GM23338 (cell line): ENCODE results near the gene REC8. TPM values are rescaled to one million over a fixed set of nuclear protein-coding genes. Genes with fewer than 3 reads are reported as not detected.

Source experiments
- ATAC-seq: fragments of 200-7000 bp; cut with Tn5 transposase; 3 replicates; pipeline ENCODE4 v1.9.1; 2020
- DNase-seq: peaks from one replicate; pipeline ENCODE4 v3.0.0-alpha.2; 2015; ENCODE audit warnings: low spot score
- H2AFZ ChIP-seq: fragments of 200-600 bp; sonication (generic); 2 replicates; pipeline ENCODE4 v1.8.0; 2016; ENCODE audit warnings: antibody characterized with exemption, mild to moderate bottlenecking, moderate library complexity
- H3F3A ChIP-seq: fragments of 200-600 bp; sonication (generic); replicated peaks from 2 replicates; pipeline ENCODE4 v1.8.0; 2017; ENCODE audit warnings: antibody characterized with exemption, mixed run types, low read depth
- H3K27ac ChIP-seq: fragments of 200-600 bp; sonication (generic); 2 replicates; pipeline ENCODE4 v1.6.1; 2016; ENCODE audit warnings: low read depth
- H3K27me3 ChIP-seq: fragments of 200-600 bp; sonication (generic); 2 replicates; pipeline ENCODE4 v1.8.0; 2016; ENCODE audit warnings: mild to moderate bottlenecking, mixed run types, moderate library complexity; ENCODE audit not compliant: insufficient read depth
- H3K36me3 ChIP-seq: fragments of 200-600 bp; sonication (generic); 2 replicates; pipeline ENCODE4 v1.8.0; 2016; ENCODE audit warnings: mild to moderate bottlenecking; ENCODE audit not compliant: insufficient read depth
- H3K4me1 ChIP-seq: fragments of 200-600 bp; sonication (generic); 2 replicates; pipeline ENCODE4 v1.8.0; 2016; ENCODE audit warnings: mild to moderate bottlenecking, moderate library complexity; ENCODE audit not compliant: insufficient read depth
- H3K4me2 ChIP-seq: fragments of 200-600 bp; sonication (generic); 2 replicates; pipeline ENCODE4 v1.7.1; 2017; ENCODE audit warnings: mixed run types
- H3K4me3 ChIP-seq: fragments of 200-600 bp; sonication (generic); 2 replicates; pipeline ENCODE4 v1.6.1; 2016; ENCODE audit warnings: mixed run types
- H3K79me2 ChIP-seq: fragments of 200-600 bp; sonication (generic); replicated peaks from 2 replicates; pipeline ENCODE4 v1.8.0; 2017; ENCODE audit warnings: mild to moderate bottlenecking; ENCODE audit not compliant: insufficient read depth
- H3K9me2 ChIP-seq: fragments of 200-600 bp; sonication (generic); 2 replicates; pipeline ENCODE4 v1.8.0; 2017; ENCODE audit not compliant: insufficient read depth
- H4K20me1 ChIP-seq: fragments of 200-600 bp; sonication (generic); replicated peaks from 2 replicates; pipeline ENCODE4 v1.8.0; 2017; ENCODE audit warnings: mild to moderate bottlenecking; ENCODE audit not compliant: insufficient read depth
- H3K27ac Mint-ChIP-seq: 2 replicates; pipeline ENCODE4 v1.8.0; 2020; ENCODE audit warnings: inconsistent platforms, mild to moderate bottlenecking, moderate library complexity, mixed read lengths
- H3K27me3 Mint-ChIP-seq: 3 replicates; pipeline ENCODE4 v1.8.0; 2022; ENCODE audit warnings: low read depth, mild to moderate bottlenecking, moderate library complexity, mixed read lengths, inconsistent platforms; ENCODE audit not compliant: insufficient read depth, poor library complexity
- H3K36me3 Mint-ChIP-seq: 3 replicates; pipeline ENCODE4 v1.8.0; 2021; ENCODE audit warnings: low read depth, mild to moderate bottlenecking, inconsistent platforms, moderate library complexity, mixed read lengths
- H3K4me1 Mint-ChIP-seq: 3 replicates; pipeline ENCODE4 v1.8.0; 2020; ENCODE audit warnings: mild to moderate bottlenecking, inconsistent platforms, mixed read lengths
- H3K4me3 Mint-ChIP-seq: 3 replicates; pipeline ENCODE4 v1.8.0; 2021; ENCODE audit warnings: moderate library complexity, mild to moderate bottlenecking, inconsistent platforms, mixed read lengths
- H3K9me3 Mint-ChIP-seq: 3 replicates; pipeline ENCODE4 v1.8.0; 2020; ENCODE audit warnings: moderate library complexity, mild to moderate bottlenecking, inconsistent platforms, mixed read lengths
- CREB1 ChIP-seq: fragments of 250-450 bp; sonication (Bioruptor Pico); IDR thresholded peaks from 2 replicates; pipeline ENCODE4 v1.5.0; 2020; ENCODE audit warnings: low read depth, mild to moderate bottlenecking, moderate library complexity
- CTCF ChIP-seq, 2 experiments: fragments of 200-600 bp in 1 of 2; sonication (generic) in 1 of 2; conservative IDR thresholded peaks; 2 replicates each; pipeline versions ENCODE4 v1.5.1 to v1.6.1; 2016 to 2017; ENCODE audit warnings: antibody characterized with exemption in 2 of 2, low read depth in 2 of 2, mild to moderate bottlenecking in 2 of 2, moderate library complexity in 1 of 2
- EZH2 ChIP-seq: fragments of 200-600 bp; sonication (generic); IDR thresholded peaks from one replicate; pipeline ENCODE4 v1.8.0; 2017; ENCODE audit warnings: antibody characterized with exemption, mild to moderate bottlenecking, low read depth; ENCODE audit not compliant: unreplicated experiment
- EZH2phosphoT487 ChIP-seq: fragments of 200-600 bp; sonication (generic); IDR thresholded peaks from one replicate; pipeline ENCODE4 v1.8.1; 2018; ENCODE audit warnings: antibody characterized with exemption; ENCODE audit not compliant: unreplicated experiment
- JUNB ChIP-seq: IDR thresholded peaks from one replicate; pipeline ENCODE4 v1.6.1; 2016; ENCODE audit warnings: antibody characterized with exemption; ENCODE audit not compliant: unreplicated experiment
- POLR2AphosphoS5 ChIP-seq: IDR thresholded peaks from 2 replicates; pipeline ENCODE4 v1.6.1; 2016; ENCODE audit warnings: antibody characterized with exemption, low read depth
- REST ChIP-seq: IDR thresholded peaks from one replicate; pipeline ENCODE4 v1.6.1; 2018; ENCODE audit warnings: antibody characterized with exemption; ENCODE audit not compliant: unreplicated experiment
- ZNF114 ChIP-seq: fragments of 250-450 bp; sonication (Bioruptor Pico); IDR thresholded peaks from 2 replicates; pipeline ENCODE4 v1.5.0; 2020; ENCODE audit warnings: mild to moderate bottlenecking, moderate library complexity
- ZNF331 ChIP-seq: fragments of 250-450 bp; sonication (Bioruptor Pico); IDR thresholded peaks from 2 replicates; pipeline ENCODE4 v1.5.0; 2020; ENCODE audit warnings: low read depth, mild to moderate bottlenecking, moderate library complexity
- polyA plus RNA-seq: library from polyadenylated mRNA; unstranded; fragments of >200 nt; fragmentation: Nextera tagmentation; extraction: Ambion mirVana; gene quantifications from 2 replicates; pipeline ENCODE4 v1.2.1, GENCODE V29; 2016
- total RNA-seq: library from RNA; depleted of rRNA; stranded (reverse); fragments of >200 nt; shearing (Covaris generic); gene quantifications from 2 replicates; pipeline ENCODE4 v1.2.3, GENCODE V29; 2014
- TF ChIP-seq, protein P1 (sequence below): IDR thresholded peaks from 2 replicates; pipeline ENCODE4 v1.6.1; 2016; ENCODE audit warnings: antibody characterized with exemption
- TF ChIP-seq, protein P2 (sequence below): fragments of 250-450 bp; sonication (Bioruptor Pico); IDR thresholded peaks from 2 replicates; pipeline ENCODE4 v1.5.0; 2020; ENCODE audit warnings: mild to moderate bottlenecking, moderate library complexity

The REC8 gene
- total and polyA plus RNA-seq, 2 experiments from 2014 or later: 25.7 to 36.8 TPM

DNA sequence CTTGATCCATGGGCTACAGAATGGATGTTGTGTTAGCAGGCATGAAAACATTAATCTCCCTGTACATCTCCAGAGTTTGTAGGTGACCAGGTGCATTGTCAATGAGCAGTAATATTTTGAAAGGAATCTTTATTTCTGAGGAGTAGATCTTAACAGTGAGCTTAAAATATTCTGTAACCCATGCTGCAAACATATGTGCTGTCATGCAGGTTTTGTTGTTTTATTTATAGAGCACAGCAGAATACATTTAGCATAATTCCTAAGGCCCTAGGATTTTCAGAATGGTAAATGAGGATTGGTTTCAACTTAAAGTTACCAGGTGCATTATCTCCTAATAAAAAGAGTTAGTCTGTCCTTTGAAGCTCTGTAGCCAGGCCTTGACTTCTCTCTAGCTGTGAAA, 44.9 kb upstream of the REC8 start:
- Mint-ChIP-seq H3K27ac (no peak overlapping the region), H3K36me3 (peaks cover 16% of the 10 kb centered on the region), H3K9me3 (no peaks in the 10 kb centered on the region), H3K4me1 (peaks cover 4% of the 10 kb centered on the region), H3K4me3 (no peak overlapping the region), H3K27me3 (peaks cover 5% of the 10 kb centered on the region)
- TF ChIP-seq ZNF331 (CRISPR knock-in tag) (no peak), JUNB (no peak), EZH2 (no peak), POLR2AphosphoS5 (no peak), CTCF (conservative IDR thresholded peaks at IDR 0.05; ENCODE audit: low read depth in 2 of 2) (no peak), REST (no peak), CREB1 (CRISPR knock-in tag) (no peak), ZNF114 (CRISPR knock-in tag) (no peak), EZH2phosphoT487 (no peak)
- TF ChIP-seq, protein P1, sequence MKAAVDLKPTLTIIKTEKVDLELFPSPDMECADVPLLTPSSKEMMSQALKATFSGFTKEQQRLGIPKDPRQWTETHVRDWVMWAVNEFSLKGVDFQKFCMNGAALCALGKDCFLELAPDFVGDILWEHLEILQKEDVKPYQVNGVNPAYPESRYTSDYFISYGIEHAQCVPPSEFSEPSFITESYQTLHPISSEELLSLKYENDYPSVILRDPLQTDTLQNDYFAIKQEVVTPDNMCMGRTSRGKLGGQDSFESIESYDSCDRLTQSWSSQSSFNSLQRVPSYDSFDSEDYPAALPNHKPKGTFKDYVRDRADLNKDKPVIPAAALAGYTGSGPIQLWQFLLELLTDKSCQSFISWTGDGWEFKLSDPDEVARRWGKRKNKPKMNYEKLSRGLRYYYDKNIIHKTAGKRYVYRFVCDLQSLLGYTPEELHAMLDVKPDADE: no peak
- TF ChIP-seq, protein P2, sequence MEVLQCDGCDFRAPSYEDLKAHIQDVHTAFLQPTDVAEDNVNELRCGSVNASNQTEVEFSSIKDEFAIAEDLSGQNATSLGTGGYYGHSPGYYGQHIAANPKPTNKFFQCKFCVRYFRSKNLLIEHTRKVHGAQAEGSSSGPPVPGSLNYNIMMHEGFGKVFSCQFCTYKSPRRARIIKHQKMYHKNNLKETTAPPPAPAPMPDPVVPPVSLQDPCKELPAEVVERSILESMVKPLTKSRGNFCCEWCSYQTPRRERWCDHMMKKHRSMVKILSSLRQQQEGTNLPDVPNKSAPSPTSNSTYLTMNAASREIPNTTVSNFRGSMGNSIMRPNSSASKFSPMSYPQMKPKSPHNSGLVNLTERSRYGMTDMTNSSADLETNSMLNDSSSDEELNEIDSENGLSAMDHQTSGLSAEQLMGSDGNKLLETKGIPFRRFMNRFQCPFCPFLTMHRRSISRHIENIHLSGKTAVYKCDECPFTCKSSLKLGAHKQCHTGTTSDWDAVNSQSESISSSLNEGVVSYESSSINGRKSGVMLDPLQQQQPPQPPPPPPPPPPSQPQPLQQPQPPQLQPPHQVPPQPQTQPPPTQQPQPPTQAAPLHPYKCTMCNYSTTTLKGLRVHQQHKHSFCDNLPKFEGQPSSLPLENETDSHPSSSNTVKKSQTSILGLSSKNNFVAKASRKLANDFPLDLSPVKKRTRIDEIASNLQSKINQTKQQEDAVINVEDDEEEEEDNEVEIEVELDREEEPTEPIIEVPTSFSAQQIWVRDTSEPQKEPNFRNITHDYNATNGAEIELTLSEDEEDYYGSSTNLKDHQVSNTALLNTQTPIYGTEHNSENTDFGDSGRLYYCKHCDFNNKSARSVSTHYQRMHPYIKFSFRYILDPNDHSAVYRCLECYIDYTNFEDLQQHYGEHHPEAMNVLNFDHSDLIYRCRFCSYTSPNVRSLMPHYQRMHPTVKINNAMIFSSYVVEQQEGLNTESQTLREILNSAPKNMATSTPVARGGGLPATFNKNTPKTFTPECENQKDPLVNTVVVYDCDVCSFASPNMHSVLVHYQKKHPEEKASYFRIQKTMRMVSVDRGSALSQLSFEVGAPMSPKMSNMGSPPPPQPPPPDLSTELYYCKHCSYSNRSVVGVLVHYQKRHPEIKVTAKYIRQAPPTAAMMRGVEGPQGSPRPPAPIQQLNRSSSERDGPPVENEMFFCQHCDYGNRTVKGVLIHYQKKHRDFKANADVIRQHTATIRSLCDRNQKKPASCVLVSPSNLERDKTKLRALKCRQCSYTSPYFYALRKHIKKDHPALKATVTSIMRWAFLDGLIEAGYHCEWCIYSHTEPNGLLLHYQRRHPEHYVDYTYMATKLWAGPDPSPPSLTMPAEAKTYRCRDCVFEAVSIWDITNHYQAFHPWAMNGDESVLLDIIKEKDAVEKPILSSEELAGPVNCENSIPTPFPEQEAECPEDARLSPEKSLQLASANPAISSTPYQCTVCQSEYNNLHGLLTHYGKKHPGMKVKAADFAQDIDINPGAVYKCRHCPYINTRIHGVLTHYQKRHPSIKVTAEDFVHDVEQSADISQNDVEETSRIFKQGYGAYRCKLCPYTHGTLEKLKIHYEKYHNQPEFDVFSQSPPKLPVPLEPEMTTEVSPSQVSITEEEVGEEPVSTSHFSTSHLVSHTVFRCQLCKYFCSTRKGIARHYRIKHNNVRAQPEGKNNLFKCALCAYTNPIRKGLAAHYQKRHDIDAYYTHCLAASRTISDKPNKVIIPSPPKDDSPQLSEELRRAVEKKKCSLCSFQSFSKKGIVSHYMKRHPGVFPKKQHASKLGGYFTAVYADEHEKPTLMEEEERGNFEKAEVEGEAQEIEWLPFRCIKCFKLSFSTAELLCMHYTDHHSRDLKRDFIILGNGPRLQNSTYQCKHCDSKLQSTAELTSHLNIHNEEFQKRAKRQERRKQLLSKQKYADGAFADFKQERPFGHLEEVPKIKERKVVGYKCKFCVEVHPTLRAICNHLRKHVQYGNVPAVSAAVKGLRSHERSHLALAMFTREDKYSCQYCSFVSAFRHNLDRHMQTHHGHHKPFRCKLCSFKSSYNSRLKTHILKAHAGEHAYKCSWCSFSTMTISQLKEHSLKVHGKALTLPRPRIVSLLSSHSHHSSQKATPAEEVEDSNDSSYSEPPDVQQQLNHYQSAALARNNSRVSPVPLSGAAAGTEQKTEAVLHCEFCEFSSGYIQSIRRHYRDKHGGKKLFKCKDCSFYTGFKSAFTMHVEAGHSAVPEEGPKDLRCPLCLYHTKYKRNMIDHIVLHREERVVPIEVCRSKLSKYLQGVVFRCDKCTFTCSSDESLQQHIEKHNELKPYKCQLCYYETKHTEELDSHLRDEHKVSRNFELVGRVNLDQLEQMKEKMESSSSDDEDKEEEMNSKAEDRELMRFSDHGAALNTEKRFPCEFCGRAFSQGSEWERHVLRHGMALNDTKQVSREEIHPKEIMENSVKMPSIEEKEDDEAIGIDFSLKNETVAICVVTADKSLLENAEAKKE (CRISPR knock-in tag): no peak
- H3K4me2 ChIP-seq: no peak overlapping the region
- no peaks in the 10 kb centered on the region for H3K9me2 ChIP-seq
- H4K20me1 ChIP-seq: no peaks in the 10 kb centered on the region; the same call in 1 of the 2 replicates
- H3K27me3 ChIP-seq: no peaks in the 10 kb centered on the region
- no peak overlapping the region for H2AFZ ChIP-seq
- no peak for ATAC-seq
- 0 out of 2 replicates have a peak, but pooled peaks cover 3% of the 10 kb centered on the region for H3K36me3 ChIP-seq
- 0 out of 2 replicates have a peak, but pooled peaks cover 4% of the 10 kb centered on the region for H3K4me1 ChIP-seq
- no peak overlapping the region for H3K27ac ChIP-seq
- H3K79me2 ChIP-seq: no peaks in the 10 kb centered on the region
- peaks cover 7% of the 10 kb centered on the region; the same call in 1 of the 2 replicates for H3F3A ChIP-seq
- no peak overlapping the region for H3K4me3 ChIP-seq
- no peak for DNase-seq
